ENCODE results near the gene TUBA3E.
"Not testable (repeated sequence)": the region's sequence is repeated elsewhere in the genome, so short reads cannot be mapped to it uniquely, and the experiment has no call there.

The TUBA3E gene

GRCh38 chr2:130190237-130190636 lies 8.0 kb downstream of the TUBA3E start:
- DNase-seq (ENCODE audit: low spot score), result no peak

- not testable (repeated sequence) for DNase-seq (ENCODE audit: low spot score)
These were observed 9.3 kb downstream of the TUBA3E start for GRCh38 chr2:130188958-130189357.

- DNase-seq (ENCODE audit: low spot score), result not testable (repeated sequence)
These were observed 10.1 kb downstream of the TUBA3E start for GRCh38 chr2:130187859-130188792.

- no peak for DNase-seq (ENCODE audit: low spot score)
These were observed 11.0 kb downstream of the TUBA3E start for GRCh38 chr2:130187268-130187667.

GRCh38 chr2:130186391-130186790 lies 11.8 kb downstream of the TUBA3E start:
- DNase-seq (ENCODE audit: low spot score), result peak; percentile 24

GRCh38 chr2:130185896-130186295 lies 12.3 kb downstream of the TUBA3E start:
- DNase-seq (ENCODE audit: low spot score), result no peak

GRCh38 chr2:130185436-130185835 lies 12.8 kb downstream of the TUBA3E start:
- no peak for DNase-seq (ENCODE audit: low spot score)

- no peak for DNase-seq (ENCODE audit: low spot score)
These were observed 14.5 kb downstream of the TUBA3E start for GRCh38 chr2:130183512-130184373.

- DNase-seq (ENCODE audit: low spot score), result peak; percentile 21
These were observed 15.3 kb downstream of the TUBA3E start for GRCh38 chr2:130182826-130183511.

- peak; percentile 89 for DNase-seq (ENCODE audit: low spot score)
These were observed 16.2 kb downstream of the TUBA3E start, which contains the start of gene MZT2B for GRCh38 chr2:130181880-130182682. Gene MZT2B, plus strand, starts transcription at chr2:130182262. Its CDS starts 21 bp downstream, at chr2:130182283.

- peak; percentile 96 for DNase-seq (ENCODE audit: low spot score)
These were observed 16.8 kb downstream of the TUBA3E start, which contains the start of gene SMPD4 for GRCh38 chr2:130181325-130181879. Gene SMPD4, minus strand, starts transcription at chr2:130181602. Its CDS starts 5,010 bp downstream, at chr2:130176592.

GRCh38 chr2:130180404-130181324 lies 17.6 kb downstream of the TUBA3E start:
- DNase-seq (ENCODE audit: low spot score), result peak; percentile 40

- DNase-seq (ENCODE audit: low spot score), result not testable (repeated sequence)
These were observed 23.4 kb downstream of the TUBA3E start for GRCh38 chr2:130174866-130175265.

- DNase-seq (ENCODE audit: low spot score), result no peak
These were observed 28.3 kb downstream of the TUBA3E start for GRCh38 chr2:130169896-130170295.

- not testable (repeated sequence) for DNase-seq (ENCODE audit: low spot score)
These were observed 29.1 kb downstream of the TUBA3E start for GRCh38 chr2:130169163-130169562.

- not testable (repeated sequence) for DNase-seq (ENCODE audit: low spot score)
These were observed 31.6 kb downstream of the TUBA3E start for GRCh38 chr2:130166611-130167010.

GRCh38 chr2:130165293-130166016 lies 32.8 kb downstream of the TUBA3E start:
- no peak for DNase-seq (ENCODE audit: low spot score)

- DNase-seq (ENCODE audit: low spot score), result no peak
These were observed 35.3 kb downstream of the TUBA3E start for GRCh38 chr2:130162968-130163367.

- not testable (repeated sequence) for DNase-seq (ENCODE audit: low spot score)
These were observed 35.8 kb downstream of the TUBA3E start for GRCh38 chr2:130162486-130162885.

Data from kidney tubule cell (primary cell).